BE2C (cell line): ENCODE data around the gene PLCB2.

Source experiments
- DNase-seq: peaks from one replicate; pipeline ENCODE4 v3.0.0-alpha.2; 2020
- H3K27me3 ChIP-seq: fragments of 250-450 bp; sonication (Bioruptor Pico); 2 replicates; pipeline ENCODE4 v1.5.1; 2020; ENCODE audit warnings: mild to moderate bottlenecking
- H3K36me3 ChIP-seq: fragments of 250-450 bp; sonication (Bioruptor Pico); 2 replicates; pipeline ENCODE4 v1.5.1; 2020; ENCODE audit warnings: mild to moderate bottlenecking
- H3K4me1 ChIP-seq: fragments of 250-450 bp; sonication (Bioruptor Pico); 2 replicates; pipeline ENCODE4 v1.5.1; 2020
- H3K4me3 ChIP-seq: 2 replicates; pipeline ENCODE4 v1.5.1; 2011; ENCODE audit warnings: low read depth, low read length
- H3K9me3 ChIP-seq: fragments of 250-450 bp; sonication (Bioruptor Pico); 2 replicates; pipeline ENCODE4 v1.5.1; 2020
- TF ChIP-seq, protein P1 (sequence below): IDR thresholded peaks from 2 replicates; pipeline ENCODE4 v1.5.1; 2012; ENCODE audit warnings: mild to moderate bottlenecking, low read depth, low read length

The PLCB2 gene

DNA sequence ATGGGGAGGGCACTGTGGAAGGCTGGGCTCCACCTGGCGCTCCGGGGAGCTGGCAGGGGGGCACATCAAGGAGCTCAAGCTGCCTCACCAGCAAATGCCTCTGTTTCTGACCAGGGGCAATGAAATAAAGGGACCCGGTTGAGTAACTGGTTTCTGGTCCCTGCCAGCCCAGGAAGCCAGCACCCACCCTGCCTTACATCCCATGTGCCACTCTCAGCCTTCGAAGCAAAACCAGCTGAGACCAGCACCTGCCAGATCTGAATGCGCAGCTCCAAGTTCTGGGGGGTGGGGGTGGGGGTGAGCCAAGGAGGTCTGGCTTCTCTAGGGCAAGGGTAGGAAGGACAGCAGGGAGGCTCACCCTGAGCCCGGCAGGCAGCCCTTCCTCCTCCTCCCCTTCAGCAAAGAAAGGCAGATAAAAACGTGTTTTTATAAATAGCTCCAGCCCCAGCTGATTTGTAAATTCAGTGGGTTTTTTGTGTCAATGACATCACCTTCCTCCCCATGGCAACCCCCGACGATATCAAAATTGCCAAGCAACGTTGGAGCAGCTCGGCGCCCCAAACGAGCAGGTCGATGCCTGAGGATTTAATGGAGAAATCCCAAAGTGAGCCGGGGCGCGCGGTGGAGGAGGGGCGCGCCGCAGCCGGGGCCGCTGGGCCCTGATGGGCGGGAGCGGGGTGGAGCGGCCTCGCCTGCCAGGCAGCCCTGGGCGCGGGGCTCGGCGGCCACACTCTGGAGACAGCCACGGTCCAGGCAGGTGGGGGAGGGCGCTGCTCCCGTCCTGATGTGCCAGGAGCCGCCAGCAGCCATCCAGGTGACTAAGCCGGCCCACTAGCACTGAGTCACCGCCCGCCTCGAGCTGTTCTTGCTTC lies 69.0 kb downstream of the PLCB2 start, which contains the start of gene PAK6:
Gene PAK6, plus strand, starts transcription at position 532 of the 872 bp plus-strand sequence. CDS start 25,723 bp downstream, outside the sequence.
- Histone ChIP-seq H3K4me1 (no peaks in the 10 kb centered on the region; the same call in 1 of the 2 replicates), H3K36me3 (no peaks in the 10 kb centered on the region), H3K9me3 (no peaks in the 10 kb centered on the region), H3K4me3 (peak within 1 kb of the TSS; percentile 47), H3K27me3 (no peaks in the 10 kb centered on the region)
- DNase-seq = peak; percentile 65
- TF ChIP-seq, protein P1, sequence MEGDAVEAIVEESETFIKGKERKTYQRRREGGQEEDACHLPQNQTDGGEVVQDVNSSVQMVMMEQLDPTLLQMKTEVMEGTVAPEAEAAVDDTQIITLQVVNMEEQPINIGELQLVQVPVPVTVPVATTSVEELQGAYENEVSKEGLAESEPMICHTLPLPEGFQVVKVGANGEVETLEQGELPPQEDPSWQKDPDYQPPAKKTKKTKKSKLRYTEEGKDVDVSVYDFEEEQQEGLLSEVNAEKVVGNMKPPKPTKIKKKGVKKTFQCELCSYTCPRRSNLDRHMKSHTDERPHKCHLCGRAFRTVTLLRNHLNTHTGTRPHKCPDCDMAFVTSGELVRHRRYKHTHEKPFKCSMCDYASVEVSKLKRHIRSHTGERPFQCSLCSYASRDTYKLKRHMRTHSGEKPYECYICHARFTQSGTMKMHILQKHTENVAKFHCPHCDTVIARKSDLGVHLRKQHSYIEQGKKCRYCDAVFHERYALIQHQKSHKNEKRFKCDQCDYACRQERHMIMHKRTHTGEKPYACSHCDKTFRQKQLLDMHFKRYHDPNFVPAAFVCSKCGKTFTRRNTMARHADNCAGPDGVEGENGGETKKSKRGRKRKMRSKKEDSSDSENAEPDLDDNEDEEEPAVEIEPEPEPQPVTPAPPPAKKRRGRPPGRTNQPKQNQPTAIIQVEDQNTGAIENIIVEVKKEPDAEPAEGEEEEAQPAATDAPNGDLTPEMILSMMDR = no peak
